ENCODE measurements around the gene AGXT2. TPM values are rescaled to one million over a fixed set of nuclear protein-coding genes. Genes with fewer than 3 reads are reported as not detected.

The AGXT2 gene
- total and polyA plus RNA-seq, 9 of the 15 experiments (the other 6 are each of a cell fraction or from before 2014, with no cell fraction given), result not detected

- TF ChIP-seq STAT6 (CRISPR knock-in tag; IDR thresholded peaks at IDR 0.05), result no peak
- no peak for TF ChIP-seq ZNF551 (CRISPR knock-in tag; IDR thresholded peaks at IDR 0.05)
- no peak for TF ChIP-seq SRSF9 (IDR thresholded peaks at IDR 0.05; ENCODE audit: borderline replicate concordance, low read depth, low read length)
- no peak for TF ChIP-seq ZNF57 (CRISPR knock-in tag; IDR thresholded peaks at IDR 0.05)
- no peak for TF ChIP-seq NBN (IDR thresholded peaks at IDR 0.05; ENCODE audit: low read depth)
- TF ChIP-seq, protein P1, sequence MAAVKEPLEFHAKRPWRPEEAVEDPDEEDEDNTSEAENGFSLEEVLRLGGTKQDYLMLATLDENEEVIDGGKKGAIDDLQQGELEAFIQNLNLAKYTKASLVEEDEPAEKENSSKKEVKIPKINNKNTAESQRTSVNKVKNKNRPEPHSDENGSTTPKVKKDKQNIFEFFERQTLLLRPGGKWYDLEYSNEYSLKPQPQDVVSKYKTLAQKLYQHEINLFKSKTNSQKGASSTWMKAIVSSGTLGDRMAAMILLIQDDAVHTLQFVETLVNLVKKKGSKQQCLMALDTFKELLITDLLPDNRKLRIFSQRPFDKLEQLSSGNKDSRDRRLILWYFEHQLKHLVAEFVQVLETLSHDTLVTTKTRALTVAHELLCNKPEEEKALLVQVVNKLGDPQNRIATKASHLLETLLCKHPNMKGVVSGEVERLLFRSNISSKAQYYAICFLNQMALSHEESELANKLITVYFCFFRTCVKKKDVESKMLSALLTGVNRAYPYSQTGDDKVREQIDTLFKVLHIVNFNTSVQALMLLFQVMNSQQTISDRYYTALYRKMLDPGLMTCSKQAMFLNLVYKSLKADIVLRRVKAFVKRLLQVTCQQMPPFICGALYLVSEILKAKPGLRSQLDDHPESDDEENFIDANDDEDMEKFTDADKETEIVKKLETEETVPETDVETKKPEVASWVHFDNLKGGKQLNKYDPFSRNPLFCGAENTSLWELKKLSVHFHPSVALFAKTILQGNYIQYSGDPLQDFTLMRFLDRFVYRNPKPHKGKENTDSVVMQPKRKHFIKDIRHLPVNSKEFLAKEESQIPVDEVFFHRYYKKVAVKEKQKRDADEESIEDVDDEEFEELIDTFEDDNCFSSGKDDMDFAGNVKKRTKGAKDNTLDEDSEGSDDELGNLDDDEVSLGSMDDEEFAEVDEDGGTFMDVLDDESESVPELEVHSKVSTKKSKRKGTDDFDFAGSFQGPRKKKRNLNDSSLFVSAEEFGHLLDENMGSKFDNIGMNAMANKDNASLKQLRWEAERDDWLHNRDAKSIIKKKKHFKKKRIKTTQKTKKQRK (IDR thresholded peaks at IDR 0.05; ENCODE audit: borderline replicate concordance, low read depth, low read length), result no peak
- TF ChIP-seq CC2D1A (IDR thresholded peaks at IDR 0.05), result no peak
- peak; percentile 55; the same call in 1 of the 2 replicates for TF ChIP-seq STAT5A (IDR thresholded peaks at IDR 0.05; ENCODE audit: borderline replicate concordance, low read length)
- TF ChIP-seq MCM3 (IDR thresholded peaks at IDR 0.05), result no peak
- TF ChIP-seq MTA1 (IDR thresholded peaks at IDR 0.05; ENCODE audit: borderline replicate concordance), result no peak
- no peak for TF ChIP-seq HNRNPK (IDR thresholded peaks at IDR 0.05; ENCODE audit: low read depth, low read length, poor library complexity, severe bottlenecking)
- TF ChIP-seq SREBF1 (IDR thresholded peaks at IDR 0.05; ENCODE audit: borderline replicate concordance, low read depth, low read length), result no peak
- no peak for TF ChIP-seq HIVEP1 (CRISPR knock-in tag; IDR thresholded peaks at IDR 0.05)
- TF ChIP-seq SMC3 (conservative IDR thresholded peaks at IDR 0.05; ENCODE audit: insufficient read depth, low read depth, low read length), result no peak
- peak; percentile 51 for TF ChIP-seq TCF3 (CRISPR knock-in tag; IDR thresholded peaks at IDR 0.05)
- no peak for TF ChIP-seq ZNF589 (CRISPR knock-in tag; IDR thresholded peaks at IDR 0.05; ENCODE audit: low read depth)
- TF ChIP-seq WHSC1 (IDR thresholded peaks at IDR 0.05; ENCODE audit: low read length), result no peak
- no peak for TF ChIP-seq MECOM (CRISPR knock-in tag; IDR thresholded peaks at IDR 0.05)
- no peak for TF ChIP-seq CREB3 (tag; conservative IDR thresholded peaks at IDR 0.05; ENCODE audit: low read depth)
- no peak for TF ChIP-seq POU5F1 (IDR thresholded peaks at IDR 0.05; ENCODE audit: borderline replicate concordance, low read depth, low read length, partially characterized antibody)
- TF ChIP-seq MXI1 (IDR thresholded peaks at IDR 0.05; ENCODE audit: low read depth, low read length), result no peak
- TF ChIP-seq CBFA2T3 (IDR thresholded peaks at IDR 0.05), result peak; percentile 56
- TF ChIP-seq ELK3 (CRISPR knock-in tag; IDR thresholded peaks at IDR 0.05), result no peak
Measured at GRCh38 chr5:34959323-34959722, 88.4 kb downstream of the AGXT2 start (continued).

Measured in K562 (cell line).